ENCODE measurements around the gene MAGI2.

The MAGI2 gene

GRCh38 chr7:79241288-79242060 lies 212.0 kb downstream of the MAGI2 start:
- no peak for DNase-seq

GRCh38 chr7:79240413-79240812 lies 213.1 kb downstream of the MAGI2 start:
- no peak for DNase-seq

GRCh38 chr7:79236352-79237028 lies 217.0 kb downstream of the MAGI2 start:
- DNase-seq = peak; percentile 25

GRCh38 chr7:79227044-79227443 lies 226.4 kb downstream of the MAGI2 start:
- DNase-seq = no peak

GRCh38 chr7:79221211-79221610 lies 232.3 kb downstream of the MAGI2 start:
- DNase-seq = no peak

- DNase-seq = no peak
Measured at GRCh38 chr7:79217976-79218626, 235.4 kb downstream of the MAGI2 start.

- no peak for DNase-seq
Measured at GRCh38 chr7:79217468-79217867, 236.0 kb downstream of the MAGI2 start.

- no peak for DNase-seq
Measured at GRCh38 chr7:79216236-79216635, 237.2 kb downstream of the MAGI2 start.

- peak; percentile 29 for DNase-seq
Measured at GRCh38 chr7:79212334-79212733, 241.1 kb downstream of the MAGI2 start.

GRCh38 chr7:79211724-79212123 lies 241.7 kb downstream of the MAGI2 start:
- DNase-seq = no peak

- DNase-seq = no peak
Measured at GRCh38 chr7:79199961-79200360, 253.5 kb downstream of the MAGI2 start.

GRCh38 chr7:79199266-79199665 lies 254.2 kb downstream of the MAGI2 start:
- DNase-seq = no peak

- DNase-seq = no peak
Measured at GRCh38 chr7:79185605-79186004, 267.9 kb downstream of the MAGI2 start.

- DNase-seq = no peak
Measured at GRCh38 chr7:79182283-79182682, 271.2 kb downstream of the MAGI2 start.

- DNase-seq = no peak
Measured at GRCh38 chr7:79180533-79180932, 272.9 kb downstream of the MAGI2 start.

GRCh38 chr7:79176859-79177477 lies 276.5 kb downstream of the MAGI2 start:
- DNase-seq = peak; percentile 70

- DNase-seq = peak; percentile 11
Measured at GRCh38 chr7:79175374-79175773, 278.1 kb downstream of the MAGI2 start.

- DNase-seq = no peak
Measured at GRCh38 chr7:79165225-79165624, 288.2 kb downstream of the MAGI2 start.

- DNase-seq = no peak
Measured at GRCh38 chr7:79159040-79159664, 294.3 kb downstream of the MAGI2 start.

- no peak for DNase-seq
Measured at GRCh38 chr7:79157281-79157680, 296.2 kb downstream of the MAGI2 start.

- DNase-seq = no peak
Measured at GRCh38 chr7:79149831-79150230, 303.6 kb downstream of the MAGI2 start.

- peak; percentile 82 for DNase-seq
Measured at GRCh38 chr7:79142706-79143105, 310.8 kb downstream of the MAGI2 start.

GRCh38 chr7:79141252-79141651 lies 312.2 kb downstream of the MAGI2 start:
- DNase-seq = no peak

Data from NCI-H2171 treated with DMSO at 0.1 percent for 48 hours (cell line).